ENCODE data around the gene MYL11. TPM values are rescaled to one million over a fixed set of nuclear protein-coding genes. Genes with fewer than 3 reads are reported as not detected.

Gene MYL11
- total RNA-seq, 1 donor from 2014 or later, result not detected

GRCh38 chr16:30346286-30346685, 28.3 kb upstream of the MYL11 start:
- Histone ChIP-seq H3K4me3 (ENCODE audit: insufficient read depth, low read depth, low read length) (no peak overlapping the region), H3K9ac (ENCODE audit: low read length) (no peak overlapping the region), H2AFZ (ENCODE audit: low read depth, low read length) (no peak overlapping the region), H3K4me2 (ENCODE audit: low read length) (no peak overlapping the region), H3K9me3 (ENCODE audit: insufficient read depth, low read depth, low read length) (no peaks in the 10 kb centered on the region), H3K36me3 (ENCODE audit: insufficient read depth, low read length) (peaks cover 8% of the 10 kb centered on the region), H3K79me2 (ENCODE audit: insufficient read depth, low read length) (peaks cover 3% of the 10 kb centered on the region), H3K27me3 (ENCODE audit: insufficient read depth, low read length) (no peaks in the 10 kb centered on the region), H3K27ac (ENCODE audit: low read depth, low read length) (no peak overlapping the region), H4K20me1 (ENCODE audit: insufficient read depth, low read length) (peaks cover 12% of the 10 kb centered on the region), H3K4me1 (ENCODE audit: insufficient read depth, low read length) (no peaks in the 10 kb centered on the region)
- H3K27ac Mint-ChIP-seq (ENCODE audit: unreplicated experiment), result no peak overlapping the region
- peaks cover 5% of the 10 kb centered on the region for H3K36me3 Mint-ChIP-seq (ENCODE audit: low read depth, unreplicated experiment)
- peaks cover 2% of the 10 kb centered on the region for H3K27me3 Mint-ChIP-seq (ENCODE audit: low read depth, unreplicated experiment)
- no peaks in the 10 kb centered on the region for H3K9me3 Mint-ChIP-seq (ENCODE audit: unreplicated experiment)
- FAIRE-seq (no peak), DNase-seq (ENCODE audit: low read depth) (no peak)
- no peak for TF ChIP-seq EZH2 (IDR thresholded peaks at IDR 0.05; ENCODE audit: insufficient read depth, low read length)
- TF ChIP-seq CTCF (IDR thresholded peaks at IDR 0.05; ENCODE audit: insufficient read depth, low read depth, low read length), result no peak
- H3K4me3 Mint-ChIP-seq (ENCODE audit: unreplicated experiment), result no peak overlapping the region
- H3K4me1 Mint-ChIP-seq (ENCODE audit: low read depth, unreplicated experiment), result no peaks in the 10 kb centered on the region

GRCh38 chr16:30348113-30348512, 26.5 kb upstream of the MYL11 start:
- FAIRE-seq (no peak), DNase-seq (ENCODE audit: low read depth) (no peak)
- Mint-ChIP-seq H3K27me3 (ENCODE audit: low read depth, unreplicated experiment) (peaks cover under 1% of the 10 kb centered on the region), H3K4me1 (ENCODE audit: low read depth, unreplicated experiment) (no peaks in the 10 kb centered on the region), H3K36me3 (ENCODE audit: low read depth, unreplicated experiment) (peaks cover 8% of the 10 kb centered on the region), H3K27ac (ENCODE audit: unreplicated experiment) (no peak overlapping the region), H3K4me3 (ENCODE audit: unreplicated experiment) (no peak overlapping the region), H3K9me3 (ENCODE audit: unreplicated experiment) (no peaks in the 10 kb centered on the region)
- peaks cover 14% of the 10 kb centered on the region for H3K36me3 ChIP-seq (ENCODE audit: insufficient read depth, low read length)
- no peak overlapping the region for H3K9ac ChIP-seq (ENCODE audit: low read length)
- H3K4me2 ChIP-seq (ENCODE audit: low read length), result no peak overlapping the region
- peaks cover 8% of the 10 kb centered on the region for H3K79me2 ChIP-seq (ENCODE audit: insufficient read depth, low read length)
- H3K27me3 ChIP-seq (ENCODE audit: insufficient read depth, low read length), result no peaks in the 10 kb centered on the region
- no peak overlapping the region for H3K27ac ChIP-seq (ENCODE audit: low read depth, low read length)
- no peak for TF ChIP-seq CTCF (IDR thresholded peaks at IDR 0.05; ENCODE audit: insufficient read depth, low read depth, low read length)
- no peak for TF ChIP-seq EZH2 (IDR thresholded peaks at IDR 0.05; ENCODE audit: insufficient read depth, low read length)
- H3K4me1 ChIP-seq (ENCODE audit: insufficient read depth, low read length), result peaks cover 13% of the 10 kb centered on the region
- no peak overlapping the region for H3K4me3 ChIP-seq (ENCODE audit: insufficient read depth, low read depth, low read length)
- peaks cover 31% of the 10 kb centered on the region for H4K20me1 ChIP-seq (ENCODE audit: insufficient read depth, low read length)
- H2AFZ ChIP-seq (ENCODE audit: low read depth, low read length), result no peak overlapping the region
- no peaks in the 10 kb centered on the region for H3K9me3 ChIP-seq (ENCODE audit: insufficient read depth, low read depth, low read length)

GRCh38 chr16:30348929-30349328, 25.7 kb upstream of the MYL11 start:
- Mint-ChIP-seq H3K9me3 (ENCODE audit: unreplicated experiment) (no peaks in the 10 kb centered on the region), H3K4me1 (ENCODE audit: low read depth, unreplicated experiment) (no peaks in the 10 kb centered on the region), H3K4me3 (ENCODE audit: unreplicated experiment) (no peak overlapping the region), H3K36me3 (ENCODE audit: low read depth, unreplicated experiment) (peaks cover 9% of the 10 kb centered on the region), H3K27me3 (ENCODE audit: low read depth, unreplicated experiment) (no peaks in the 10 kb centered on the region), H3K27ac (ENCODE audit: unreplicated experiment) (no peak overlapping the region)
- TF ChIP-seq CTCF (IDR thresholded peaks at IDR 0.05; ENCODE audit: insufficient read depth, low read depth, low read length) (no peak), EZH2 (IDR thresholded peaks at IDR 0.05; ENCODE audit: insufficient read depth, low read length) (no peak)
- no peak overlapping the region for H3K9ac ChIP-seq (ENCODE audit: low read length)
- H3K4me1 ChIP-seq (ENCODE audit: insufficient read depth, low read length), result peaks cover 13% of the 10 kb centered on the region
- H4K20me1 ChIP-seq (ENCODE audit: insufficient read depth, low read length), result peaks cover 35% of the 10 kb centered on the region
- H3K79me2 ChIP-seq (ENCODE audit: insufficient read depth, low read length), result peaks cover 16% of the 10 kb centered on the region
- peaks cover 14% of the 10 kb centered on the region for H3K36me3 ChIP-seq (ENCODE audit: insufficient read depth, low read length)
- H3K9me3 ChIP-seq (ENCODE audit: insufficient read depth, low read depth, low read length), result no peaks in the 10 kb centered on the region
- no peak overlapping the region for H3K27ac ChIP-seq (ENCODE audit: low read depth, low read length)
- no peak overlapping the region for H3K4me2 ChIP-seq (ENCODE audit: low read length)
- FAIRE-seq, result no peak
- H2AFZ ChIP-seq (ENCODE audit: low read depth, low read length), result no peak overlapping the region
- DNase-seq (ENCODE audit: low read depth), result no peak
- H3K27me3 ChIP-seq (ENCODE audit: insufficient read depth, low read length), result no peaks in the 10 kb centered on the region
- no peak overlapping the region for H3K4me3 ChIP-seq (ENCODE audit: insufficient read depth, low read depth, low read length)
